Measurements from ENCODE around the gene WDR62.
"Not testable (repeated sequence)": the region's sequence is repeated elsewhere in the genome, so short reads cannot be mapped to it uniquely, and the experiment has no call there.

WDR62 gene

DNA sequence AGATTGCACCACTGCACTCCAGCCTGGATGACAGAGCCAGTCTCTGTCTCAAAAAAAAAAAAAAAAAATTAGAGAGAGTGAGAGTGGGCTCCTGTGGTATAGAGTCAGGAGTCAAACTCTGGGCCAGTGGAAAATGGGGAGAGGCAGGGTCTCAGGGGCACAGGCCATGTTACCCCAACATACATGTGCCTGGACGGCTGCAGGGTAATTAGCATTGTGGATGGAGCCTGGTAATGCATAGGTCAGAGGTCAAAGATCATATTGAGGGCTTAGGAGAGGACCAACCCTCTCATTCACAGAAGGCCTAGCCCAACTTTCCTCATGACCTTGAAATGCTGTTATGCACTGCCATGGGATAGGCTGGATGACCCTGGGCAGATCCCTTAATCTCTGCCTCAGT, 29.2 kb upstream of the WDR62 start:
- Histone ChIP-seq H3K27me3 (ENCODE audit: control insufficient read depth, insufficient read depth, low read length) (no peaks in the 10 kb centered on the region), H3K9ac (ENCODE audit: low read depth, low read length) (no peak overlapping the region), H3K4me3 (ENCODE audit: low read depth, low read length) (no peak overlapping the region), H3K4me1 (ENCODE audit: control insufficient read depth, insufficient read depth, low read length) (no peaks in the 10 kb centered on the region), H3K36me3 (ENCODE audit: control insufficient read depth, insufficient read depth, low read length) (peaks cover 22% of the 10 kb centered on the region), H3K9me3 (ENCODE audit: control insufficient read depth, insufficient read depth, low read length) (no peaks in the 10 kb centered on the region)

DNA sequence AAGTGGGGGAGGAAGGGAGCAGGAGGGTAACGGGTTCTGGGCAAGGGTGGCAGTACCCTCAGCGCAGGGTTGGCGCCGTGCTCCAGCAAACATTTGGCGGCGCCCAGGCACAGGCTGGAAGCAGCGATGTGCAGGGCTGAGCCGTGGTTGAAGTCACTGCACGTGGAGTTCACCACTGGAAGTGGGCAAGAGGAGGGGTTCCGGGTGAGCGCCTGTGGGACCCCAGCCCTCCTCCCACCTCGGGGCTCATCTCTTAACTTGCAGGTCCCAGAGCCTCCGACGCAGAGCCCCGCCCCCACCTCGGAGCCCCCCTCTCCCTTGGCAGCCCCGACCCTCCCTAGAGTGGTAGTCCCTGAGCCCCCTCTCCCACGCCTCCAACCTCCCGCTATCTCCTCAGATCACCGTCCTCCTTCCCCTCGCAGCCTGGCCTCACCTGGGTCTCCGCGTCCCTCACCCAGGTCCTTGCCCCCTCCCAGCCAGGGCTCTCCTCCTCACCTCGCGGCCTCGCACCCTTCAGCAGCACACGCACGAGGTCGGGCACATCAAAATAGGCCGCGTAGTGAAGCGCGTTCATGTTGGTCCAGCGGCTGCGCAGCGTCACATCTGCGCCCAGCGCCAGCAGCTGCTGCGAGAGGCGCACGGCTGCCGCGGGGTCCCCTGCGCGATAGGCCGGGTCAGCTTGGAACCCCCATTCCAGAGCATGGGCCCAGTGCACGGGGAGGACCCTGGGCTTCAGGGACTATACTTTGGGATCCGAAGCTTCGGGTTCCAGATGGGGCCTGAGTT, 28.4 kb upstream of the WDR62 start:
- H3K9ac ChIP-seq (ENCODE audit: low read depth, low read length), result no peak overlapping the region
- peaks cover 22% of the 10 kb centered on the region for H3K36me3 ChIP-seq (ENCODE audit: control insufficient read depth, insufficient read depth, low read length)
- no peaks in the 10 kb centered on the region for H3K27me3 ChIP-seq (ENCODE audit: control insufficient read depth, insufficient read depth, low read length)
- no peaks in the 10 kb centered on the region for H3K4me1 ChIP-seq (ENCODE audit: control insufficient read depth, insufficient read depth, low read length)
- no peaks in the 10 kb centered on the region for H3K9me3 ChIP-seq (ENCODE audit: control insufficient read depth, insufficient read depth, low read length)
- H3K4me3 ChIP-seq (ENCODE audit: low read depth, low read length), result no peak overlapping the region

DNA sequence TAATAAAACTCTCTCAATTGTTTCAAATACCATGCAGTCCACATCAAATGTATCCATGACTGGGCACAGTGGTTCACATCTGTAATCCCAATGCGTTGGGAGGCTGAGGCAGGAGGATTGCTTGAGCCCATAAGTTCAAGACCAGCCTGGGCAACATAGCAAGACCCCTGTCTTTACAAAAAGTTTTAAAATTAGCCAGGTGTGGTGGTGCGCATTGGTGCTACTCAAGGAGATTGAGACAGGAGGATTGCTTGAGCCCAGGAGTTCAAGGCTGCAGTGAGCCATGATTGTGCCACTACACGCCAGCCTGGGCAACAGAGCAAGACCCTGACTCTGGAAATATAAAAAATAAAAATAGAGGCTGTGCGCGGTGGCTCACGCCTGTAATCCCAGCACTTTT, 27.0 kb upstream of the WDR62 start:
- no peaks in the 10 kb centered on the region for H3K9me3 ChIP-seq (ENCODE audit: control insufficient read depth, insufficient read depth, low read length)
- H3K9ac ChIP-seq (ENCODE audit: low read depth, low read length), result no peak overlapping the region
- no peaks in the 10 kb centered on the region for H3K27me3 ChIP-seq (ENCODE audit: control insufficient read depth, insufficient read depth, low read length)

DNA sequence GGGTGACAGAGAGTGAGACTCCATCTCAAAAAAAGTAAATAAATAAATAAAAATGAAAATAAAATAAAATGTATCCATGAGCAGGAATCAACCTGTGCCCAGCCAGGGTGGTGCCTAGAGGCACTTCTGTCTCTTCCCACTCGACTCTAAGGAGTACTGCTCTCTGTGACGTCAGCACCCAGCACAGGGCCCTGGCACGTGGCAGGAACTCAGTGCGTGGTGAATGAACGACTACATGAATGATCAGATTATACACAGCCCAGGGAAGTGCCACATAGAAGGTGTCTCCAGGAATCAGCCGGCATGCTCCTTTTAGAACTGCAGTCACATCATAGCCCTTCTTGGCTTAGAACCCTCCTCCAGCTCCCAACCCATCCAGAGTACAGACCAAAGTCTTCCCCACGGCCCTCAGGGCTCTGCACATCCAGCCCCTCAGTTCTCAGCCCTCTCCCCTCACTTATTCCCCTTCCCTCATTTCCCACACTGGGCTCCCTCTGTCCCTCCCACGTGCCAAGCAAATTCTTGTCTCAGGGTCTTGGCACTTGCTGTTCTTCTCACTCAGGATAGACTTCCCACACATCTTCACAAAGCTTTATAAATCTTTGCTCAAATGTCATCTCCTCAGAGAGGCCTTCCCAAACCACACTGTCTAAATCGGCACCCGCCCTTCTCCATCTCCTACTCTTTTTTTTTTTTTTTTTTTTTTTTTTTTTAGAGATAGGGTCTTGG, 26.2 kb upstream of the WDR62 start:
- no peak overlapping the region for H3K9ac ChIP-seq (ENCODE audit: low read depth, low read length)
- no peaks in the 10 kb centered on the region for H3K9me3 ChIP-seq (ENCODE audit: control insufficient read depth, insufficient read depth, low read length)

More for the DNA sequence above, 27.0 kb upstream of the WDR62 start:
- Histone ChIP-seq H3K4me1 (ENCODE audit: control insufficient read depth, insufficient read depth, low read length) (no peaks in the 10 kb centered on the region), H3K4me3 (ENCODE audit: low read depth, low read length) (no peak overlapping the region), H3K36me3 (ENCODE audit: control insufficient read depth, insufficient read depth, low read length) (peaks cover 22% of the 10 kb centered on the region)

DNA sequence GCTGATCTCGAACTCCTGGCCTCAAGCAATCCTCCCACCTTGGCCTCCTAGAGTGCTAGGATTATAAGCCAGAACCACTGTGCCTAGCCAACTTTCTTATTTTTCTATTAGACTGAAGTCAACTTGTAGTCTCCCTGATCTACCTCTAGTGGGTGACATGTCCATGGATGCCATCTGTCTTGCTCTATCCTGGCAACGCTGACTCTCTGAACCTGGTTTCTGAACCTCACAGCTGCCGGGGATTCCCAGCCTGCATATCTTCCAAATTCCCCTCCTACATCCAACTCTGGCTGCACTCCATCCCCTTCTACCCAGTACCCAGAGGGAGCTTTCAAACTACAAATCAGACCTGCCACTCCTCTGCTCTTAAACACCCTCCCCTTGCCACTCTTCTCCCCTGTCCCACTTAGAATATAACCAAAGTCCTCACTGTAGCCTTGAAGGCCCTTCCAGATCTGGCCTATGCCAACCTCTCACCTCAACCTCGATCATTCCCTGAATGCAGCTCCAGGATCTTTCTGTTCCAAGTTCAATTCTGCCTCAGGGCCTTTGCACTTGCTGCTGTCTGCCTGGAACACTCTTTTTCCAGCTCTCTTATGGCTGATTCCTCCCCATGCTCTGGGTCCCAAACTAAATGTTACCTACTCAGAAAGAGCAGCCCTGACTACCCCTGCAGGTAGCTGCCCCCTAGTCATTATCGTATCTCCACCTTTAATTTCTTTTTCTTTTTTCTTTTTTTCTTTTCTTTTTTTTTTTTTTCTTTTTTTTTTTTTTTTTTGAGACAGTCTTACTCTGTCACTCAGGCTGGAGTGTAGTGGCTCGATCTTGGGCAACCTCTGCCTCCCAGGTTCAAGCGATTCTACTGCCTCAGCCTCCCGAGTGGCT, 24.2 kb upstream of the WDR62 start:
- no peak overlapping the region for H3K4me3 ChIP-seq (ENCODE audit: low read depth, low read length)
- H3K27me3 ChIP-seq (ENCODE audit: control insufficient read depth, insufficient read depth, low read length), result peaks cover 2% of the 10 kb centered on the region
- no peak overlapping the region for H3K9ac ChIP-seq (ENCODE audit: low read depth, low read length)
- H3K36me3 ChIP-seq (ENCODE audit: control insufficient read depth, insufficient read depth, low read length), result peaks cover 10% of the 10 kb centered on the region
- no peaks in the 10 kb centered on the region for H3K9me3 ChIP-seq (ENCODE audit: control insufficient read depth, insufficient read depth, low read length)
- H3K4me1 ChIP-seq (ENCODE audit: control insufficient read depth, insufficient read depth, low read length), result no peaks in the 10 kb centered on the region

More for the DNA sequence above, 26.2 kb upstream of the WDR62 start:
- no peak overlapping the region for H3K4me3 ChIP-seq (ENCODE audit: low read depth, low read length)
- H3K4me1 ChIP-seq (ENCODE audit: control insufficient read depth, insufficient read depth, low read length), result no peaks in the 10 kb centered on the region
- peaks cover 22% of the 10 kb centered on the region for H3K36me3 ChIP-seq (ENCODE audit: control insufficient read depth, insufficient read depth, low read length)
- H3K27me3 ChIP-seq (ENCODE audit: control insufficient read depth, insufficient read depth, low read length), result peaks cover 2% of the 10 kb centered on the region

DNA sequence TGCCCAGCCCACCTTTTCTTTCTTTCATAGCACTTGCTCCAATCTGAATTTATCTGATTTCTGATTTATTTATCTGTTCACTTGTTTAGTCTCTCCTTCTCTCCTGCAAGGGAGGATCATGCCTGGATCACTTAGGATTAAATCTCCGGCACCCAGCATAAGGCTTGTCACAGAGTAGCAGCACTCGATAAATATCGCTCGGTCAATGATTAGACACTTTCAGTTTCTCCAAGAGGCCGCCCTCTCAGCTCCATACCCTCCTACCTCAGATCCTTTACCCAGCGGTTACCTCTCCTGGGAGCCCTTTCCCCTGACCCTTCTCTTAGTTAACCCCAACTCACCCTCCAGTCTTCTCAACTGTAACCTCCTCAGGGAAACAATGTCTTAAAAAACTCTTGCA, 23.4 kb upstream of the WDR62 start:
- no peak overlapping the region for H3K9ac ChIP-seq (ENCODE audit: low read depth, low read length)
- peaks cover 2% of the 10 kb centered on the region for H3K27me3 ChIP-seq (ENCODE audit: control insufficient read depth, insufficient read depth, low read length)
- H3K4me3 ChIP-seq (ENCODE audit: low read depth, low read length), result no peak overlapping the region
- peaks cover 5% of the 10 kb centered on the region for H3K36me3 ChIP-seq (ENCODE audit: control insufficient read depth, insufficient read depth, low read length)
- no peaks in the 10 kb centered on the region for H3K9me3 ChIP-seq (ENCODE audit: control insufficient read depth, insufficient read depth, low read length)
- no peaks in the 10 kb centered on the region for H3K4me1 ChIP-seq (ENCODE audit: control insufficient read depth, insufficient read depth, low read length)

DNA sequence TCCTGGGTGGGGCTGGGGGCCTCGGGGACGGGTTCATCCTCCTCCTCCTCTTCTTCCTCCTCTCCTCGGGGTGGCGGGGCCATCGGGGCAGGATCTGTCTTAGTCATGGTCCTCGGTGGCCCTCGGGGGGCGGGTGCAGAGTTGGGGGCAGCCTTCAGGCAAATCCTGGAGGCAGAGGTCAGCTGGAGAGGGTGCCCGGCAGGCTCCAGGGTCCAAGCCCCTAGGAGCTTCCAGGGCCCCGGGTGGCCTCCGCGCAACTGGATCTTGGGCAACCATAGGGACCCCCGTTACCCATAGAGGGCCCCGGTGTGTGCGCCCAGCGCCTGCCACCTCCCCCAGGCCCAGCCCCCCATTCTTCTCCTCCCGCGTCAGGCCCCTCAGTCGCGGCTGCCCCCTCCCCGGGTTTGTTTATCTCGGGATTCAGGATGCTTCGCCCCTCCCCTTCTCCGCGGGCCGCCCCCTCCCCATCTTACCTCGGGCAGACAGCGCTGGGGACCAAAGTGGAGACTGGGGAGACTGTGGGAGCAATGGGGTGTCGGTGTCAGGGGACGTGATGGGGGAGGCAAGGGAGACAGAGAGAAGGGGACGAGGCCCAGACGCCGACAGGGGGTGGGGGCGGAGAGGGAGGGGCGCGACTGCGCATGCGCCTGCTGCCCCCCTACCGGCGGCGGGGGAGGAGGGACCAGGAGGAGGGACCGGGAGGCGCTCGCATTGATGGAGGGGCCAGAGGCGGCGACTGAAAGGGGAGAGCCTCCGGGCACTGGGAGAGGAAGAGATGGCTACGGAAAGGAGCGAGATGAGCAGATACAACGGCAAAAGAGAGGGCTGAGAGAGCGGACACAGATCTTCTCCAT, 22.2 kb upstream of the WDR62 start, which contains the start of gene CLIP3:
Gene CLIP3 (minus strand): TSS at position 623 of the 854 bp plus-strand sequence. CDS start 516 bp downstream, at position 107.
- Histone ChIP-seq H3K9ac (ENCODE audit: low read depth, low read length) (no peak within 1 kb of the TSS), H3K36me3 (ENCODE audit: control insufficient read depth, insufficient read depth, low read length) (no peaks in the 10 kb centered on the region), H3K4me3 (ENCODE audit: low read depth, low read length) (peak within 1 kb of the TSS; percentile 59), H3K27me3 (ENCODE audit: control insufficient read depth, insufficient read depth, low read length) (peaks cover 2% of the 10 kb centered on the region), H3K4me1 (ENCODE audit: control insufficient read depth, insufficient read depth, low read length) (no peaks in the 10 kb centered on the region), H3K9me3 (ENCODE audit: control insufficient read depth, insufficient read depth, low read length) (no peaks in the 10 kb centered on the region)

DNA sequence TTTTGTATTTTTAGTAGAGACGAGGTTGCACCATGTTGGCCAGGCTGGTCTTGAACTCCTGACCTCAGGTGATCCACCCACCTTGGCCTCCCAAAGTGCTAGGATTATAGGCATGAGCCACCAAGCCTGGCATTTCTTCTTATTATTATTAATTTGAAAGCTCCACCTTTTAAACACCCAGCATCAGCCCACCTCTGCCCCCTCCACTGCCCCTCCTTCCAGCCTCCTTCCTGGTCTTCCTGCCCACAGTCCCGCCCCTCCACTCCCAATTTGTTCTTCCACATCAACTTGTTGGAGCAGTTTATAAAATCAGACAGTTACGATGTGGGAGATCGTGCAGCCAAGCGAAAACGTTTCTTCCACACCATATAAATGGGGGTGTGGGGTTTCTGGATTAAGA, 14.2 kb upstream of the WDR62 start:
- Histone ChIP-seq H3K36me3 (ENCODE audit: control insufficient read depth, insufficient read depth, low read length) (no peaks in the 10 kb centered on the region), H3K9me3 (ENCODE audit: control insufficient read depth, insufficient read depth, low read length) (no peaks in the 10 kb centered on the region), H3K4me3 (ENCODE audit: low read depth, low read length) (no peak overlapping the region), H3K4me1 (ENCODE audit: control insufficient read depth, insufficient read depth, low read length) (no peaks in the 10 kb centered on the region), H3K9ac (ENCODE audit: low read depth, low read length) (no peak overlapping the region), H3K27me3 (ENCODE audit: control insufficient read depth, insufficient read depth, low read length) (no peaks in the 10 kb centered on the region)

DNA sequence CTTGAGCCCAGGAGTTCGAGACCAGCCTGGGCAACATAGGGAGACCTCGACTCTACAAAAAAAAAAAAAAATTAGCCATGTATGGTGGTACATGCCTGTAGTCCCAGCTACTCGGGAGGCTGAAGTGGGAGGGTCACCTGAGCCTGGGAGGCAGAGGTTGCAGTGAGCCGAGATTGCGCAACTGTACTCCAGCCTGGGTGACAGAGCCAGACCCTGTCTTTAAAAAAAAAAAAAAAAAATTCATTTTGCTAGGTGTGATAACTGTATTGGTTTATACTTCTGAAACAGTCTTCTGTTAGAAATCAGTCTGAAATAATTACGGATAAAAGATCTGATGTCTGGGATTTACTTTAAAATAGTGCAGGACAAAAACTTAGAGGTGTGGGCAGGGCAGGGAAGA, 13.6 kb upstream of the WDR62 start:
- not testable (repeated sequence) for H3K4me3 ChIP-seq (ENCODE audit: low read depth, low read length); H3K4me1 ChIP-seq (ENCODE audit: control insufficient read depth, insufficient read depth, low read length); H3K36me3 ChIP-seq (ENCODE audit: control insufficient read depth, insufficient read depth, low read length); H3K9me3 ChIP-seq (ENCODE audit: control insufficient read depth, insufficient read depth, low read length); H3K9ac ChIP-seq (ENCODE audit: low read depth, low read length); H3K27me3 ChIP-seq (ENCODE audit: control insufficient read depth, insufficient read depth, low read length)

DNA sequence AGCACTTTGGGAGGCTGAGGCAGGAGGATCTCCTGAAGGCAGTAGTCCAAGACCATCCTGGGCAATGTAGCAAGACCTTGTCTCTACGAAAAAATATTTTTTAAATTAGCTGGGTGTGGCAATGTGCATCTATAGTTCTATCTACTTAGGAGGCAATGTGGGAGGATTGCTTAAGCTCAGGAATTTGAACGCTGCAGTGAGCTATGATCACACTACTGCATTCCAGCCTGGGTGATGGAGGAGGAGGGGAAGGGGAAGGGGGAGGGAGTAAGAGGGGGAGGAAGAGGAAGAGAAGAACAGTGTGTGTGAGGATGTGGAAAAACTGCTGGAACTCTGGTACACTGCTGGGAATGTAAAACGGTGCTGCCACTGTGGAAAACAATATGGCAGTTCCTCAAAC, 12.9 kb upstream of the WDR62 start:
- H3K4me3 ChIP-seq (ENCODE audit: low read depth, low read length), result no peak overlapping the region
- H3K4me1 ChIP-seq (ENCODE audit: control insufficient read depth, insufficient read depth, low read length), result no peaks in the 10 kb centered on the region
- no peaks in the 10 kb centered on the region for H3K36me3 ChIP-seq (ENCODE audit: control insufficient read depth, insufficient read depth, low read length)
- H3K9me3 ChIP-seq (ENCODE audit: control insufficient read depth, insufficient read depth, low read length), result no peaks in the 10 kb centered on the region
- H3K9ac ChIP-seq (ENCODE audit: low read depth, low read length), result no peak overlapping the region
- no peaks in the 10 kb centered on the region for H3K27me3 ChIP-seq (ENCODE audit: control insufficient read depth, insufficient read depth, low read length)

DNA sequence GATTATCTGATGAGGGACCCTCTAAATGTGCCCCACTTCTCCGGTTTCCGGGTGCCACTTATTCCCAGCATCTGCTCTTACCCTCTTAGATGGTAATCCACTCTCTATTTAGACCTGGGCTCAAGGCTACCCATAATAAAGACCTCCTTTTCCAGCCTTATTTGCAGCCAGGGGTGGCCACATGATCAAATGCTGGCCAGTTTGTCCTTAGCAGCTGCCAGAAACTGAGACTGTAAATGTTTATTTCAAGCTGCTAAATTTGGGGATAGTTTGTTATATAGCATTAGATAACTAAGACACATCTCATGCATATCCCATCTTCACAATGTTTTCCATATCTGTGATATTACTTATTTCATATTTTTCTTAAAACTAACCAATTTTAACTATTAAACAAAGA, 10.7 kb upstream of the WDR62 start:
- no peaks in the 10 kb centered on the region for H3K9me3 ChIP-seq (ENCODE audit: control insufficient read depth, insufficient read depth, low read length)
- H3K4me1 ChIP-seq (ENCODE audit: control insufficient read depth, insufficient read depth, low read length), result no peaks in the 10 kb centered on the region
- no peak overlapping the region for H3K9ac ChIP-seq (ENCODE audit: low read depth, low read length)
- no peaks in the 10 kb centered on the region for H3K36me3 ChIP-seq (ENCODE audit: control insufficient read depth, insufficient read depth, low read length)
- H3K4me3 ChIP-seq (ENCODE audit: low read depth, low read length), result no peak overlapping the region
- no peaks in the 10 kb centered on the region for H3K27me3 ChIP-seq (ENCODE audit: control insufficient read depth, insufficient read depth, low read length)
